IMR-90 (cell line): ENCODE results near the gene CACNA2D3.

Experiments used
- FOS ChIP-seq: fragments of 150-350 bp; IDR thresholded peaks from 2 replicates; pipeline ENCODE4 v1.6.1; 2016; ENCODE audit warnings: low read depth, low read length
- RAD21 ChIP-seq: IDR thresholded peaks from 2 replicates; pipeline ENCODE4 v1.6.1; 2012; ENCODE audit warnings: low read length, improper control_type of control experiment
- TF ChIP-seq, protein P1 (sequence below): fragments of 150-350 bp; IDR thresholded peaks from 2 replicates; pipeline ENCODE4 v1.6.1; 2016; ENCODE audit warnings: low read depth, mild to moderate bottlenecking, low read length, moderate library complexity, borderline replicate concordance

DNA sequence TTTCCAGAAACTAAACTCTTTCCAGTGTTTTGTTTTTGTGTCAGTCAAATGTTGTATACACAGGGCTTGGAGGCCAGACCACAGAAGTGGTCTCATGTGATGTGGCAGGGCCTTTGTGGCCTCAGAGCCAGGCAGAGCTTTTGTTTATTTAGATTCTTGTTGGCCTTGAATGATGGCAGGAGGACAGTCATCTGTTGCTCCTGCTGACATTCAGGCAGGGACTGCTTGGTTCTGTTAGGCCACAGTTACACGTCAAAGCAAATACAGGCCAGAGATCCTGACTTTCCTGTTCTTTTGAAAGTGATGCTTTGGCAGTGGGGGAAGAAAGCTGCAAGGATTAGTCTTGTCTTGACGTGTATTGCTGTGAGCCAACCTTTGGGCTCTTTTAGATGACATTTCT, 325.1 kb downstream of the CACNA2D3 start:
- TF ChIP-seq FOS (no peak), RAD21 (no peak)
- TF ChIP-seq, protein P1, sequence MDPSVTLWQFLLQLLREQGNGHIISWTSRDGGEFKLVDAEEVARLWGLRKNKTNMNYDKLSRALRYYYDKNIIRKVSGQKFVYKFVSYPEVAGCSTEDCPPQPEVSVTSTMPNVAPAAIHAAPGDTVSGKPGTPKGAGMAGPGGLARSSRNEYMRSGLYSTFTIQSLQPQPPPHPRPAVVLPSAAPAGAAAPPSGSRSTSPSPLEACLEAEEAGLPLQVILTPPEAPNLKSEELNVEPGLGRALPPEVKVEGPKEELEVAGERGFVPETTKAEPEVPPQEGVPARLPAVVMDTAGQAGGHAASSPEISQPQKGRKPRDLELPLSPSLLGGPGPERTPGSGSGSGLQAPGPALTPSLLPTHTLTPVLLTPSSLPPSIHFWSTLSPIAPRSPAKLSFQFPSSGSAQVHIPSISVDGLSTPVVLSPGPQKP: no peak
